ENCODE measurements around the gene MESP1.

GRCh38 chr15:89780601-89781000 is 29.6 kb upstream of the MESP1 start:
- TF ChIP-seq CTCF (conservative IDR thresholded peaks at IDR 0.05; ENCODE audit: low read depth, low read length) (no peak), MAZ (IDR thresholded peaks at IDR 0.05; ENCODE audit: borderline replicate concordance, low read depth, low read length) (no peak), POLR2A (IDR thresholded peaks at IDR 0.05; ENCODE audit: low read depth, low read length) (no peak), SMC3 (IDR thresholded peaks at IDR 0.05; ENCODE audit: low read depth, low read length) (no peak), CEBPB (IDR thresholded peaks at IDR 0.05; ENCODE audit: low read depth, low read length) (no peak)
